ENCODE results near the gene P2RY2.

DNA sequence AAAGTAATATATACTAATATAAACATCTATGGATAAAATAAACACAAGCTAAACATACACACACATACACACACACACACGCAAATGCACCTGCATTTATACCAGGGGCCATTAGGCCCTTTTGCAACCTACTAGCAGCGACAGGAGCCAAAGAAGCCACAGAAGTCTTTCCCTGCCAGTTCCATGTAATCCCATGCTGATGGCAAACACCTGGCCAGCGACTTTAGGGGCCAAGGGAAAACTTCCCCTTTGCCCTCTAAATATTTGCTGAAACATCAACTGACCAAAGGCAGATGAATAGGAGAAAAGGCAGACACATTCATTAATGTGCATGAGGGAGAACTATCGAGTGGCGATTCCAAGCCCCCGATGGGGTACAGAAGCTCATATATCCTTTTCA, 14.8 kb upstream of the P2RY2 start:
- TF ChIP-seq, protein P1, sequence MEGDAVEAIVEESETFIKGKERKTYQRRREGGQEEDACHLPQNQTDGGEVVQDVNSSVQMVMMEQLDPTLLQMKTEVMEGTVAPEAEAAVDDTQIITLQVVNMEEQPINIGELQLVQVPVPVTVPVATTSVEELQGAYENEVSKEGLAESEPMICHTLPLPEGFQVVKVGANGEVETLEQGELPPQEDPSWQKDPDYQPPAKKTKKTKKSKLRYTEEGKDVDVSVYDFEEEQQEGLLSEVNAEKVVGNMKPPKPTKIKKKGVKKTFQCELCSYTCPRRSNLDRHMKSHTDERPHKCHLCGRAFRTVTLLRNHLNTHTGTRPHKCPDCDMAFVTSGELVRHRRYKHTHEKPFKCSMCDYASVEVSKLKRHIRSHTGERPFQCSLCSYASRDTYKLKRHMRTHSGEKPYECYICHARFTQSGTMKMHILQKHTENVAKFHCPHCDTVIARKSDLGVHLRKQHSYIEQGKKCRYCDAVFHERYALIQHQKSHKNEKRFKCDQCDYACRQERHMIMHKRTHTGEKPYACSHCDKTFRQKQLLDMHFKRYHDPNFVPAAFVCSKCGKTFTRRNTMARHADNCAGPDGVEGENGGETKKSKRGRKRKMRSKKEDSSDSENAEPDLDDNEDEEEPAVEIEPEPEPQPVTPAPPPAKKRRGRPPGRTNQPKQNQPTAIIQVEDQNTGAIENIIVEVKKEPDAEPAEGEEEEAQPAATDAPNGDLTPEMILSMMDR (IDR thresholded peaks at IDR 0.05; ENCODE audit: low read depth, low read length, missing input control) = no peak
- TF ChIP-seq, protein P2, sequence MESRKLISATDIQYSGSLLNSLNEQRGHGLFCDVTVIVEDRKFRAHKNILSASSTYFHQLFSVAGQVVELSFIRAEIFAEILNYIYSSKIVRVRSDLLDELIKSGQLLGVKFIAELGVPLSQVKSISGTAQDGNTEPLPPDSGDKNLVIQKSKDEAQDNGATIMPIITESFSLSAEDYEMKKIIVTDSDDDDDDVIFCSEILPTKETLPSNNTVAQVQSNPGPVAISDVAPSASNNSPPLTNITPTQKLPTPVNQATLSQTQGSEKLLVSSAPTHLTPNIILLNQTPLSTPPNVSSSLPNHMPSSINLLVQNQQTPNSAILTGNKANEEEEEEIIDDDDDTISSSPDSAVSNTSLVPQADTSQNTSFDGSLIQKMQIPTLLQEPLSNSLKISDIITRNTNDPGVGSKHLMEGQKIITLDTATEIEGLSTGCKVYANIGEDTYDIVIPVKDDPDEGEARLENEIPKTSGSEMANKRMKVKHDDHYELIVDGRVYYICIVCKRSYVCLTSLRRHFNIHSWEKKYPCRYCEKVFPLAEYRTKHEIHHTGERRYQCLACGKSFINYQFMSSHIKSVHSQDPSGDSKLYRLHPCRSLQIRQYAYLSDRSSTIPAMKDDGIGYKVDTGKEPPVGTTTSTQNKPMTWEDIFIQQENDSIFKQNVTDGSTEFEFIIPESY (IDR thresholded peaks at IDR 0.05) = no peak
- no peak for TF ChIP-seq EGR1 (IDR thresholded peaks at IDR 0.05; ENCODE audit: low read depth in 2 of 2)
- peak; percentile 61 for TF ChIP-seq YY1 (IDR thresholded peaks at IDR 0.05)
- TF ChIP-seq JUND (IDR thresholded peaks at IDR 0.05) = peak in 1 of 2 donors; percentile 55

All from liver (tissue), 3 donors.